Naive thymus-derived CD8-positive, alpha-beta T cell (primary cell): ENCODE results near the gene IMMP2L. TPM values are rescaled to one million over a fixed set of nuclear protein-coding genes. Genes with fewer than 3 reads are reported as not detected.

Experiments
- ATAC-seq, 2 donors: fragments of 150-1000 bp; cut with Tn5 transposase in 1 of 2; sonication (Bioruptor Pico), chemical (Tn5 transposase) in 1 of 2; 1 replicate in 1 of 2; 2 replicates in 1 of 2; pipeline ENCODE4 v1.10.0; 2021; ENCODE audit warnings: mild to moderate bottlenecking in 2 of 2, moderate library complexity in 2 of 2
- POLR2A ChIA-PET: fragments of 350-600 bp; sonication (Branson Sonifier 250); formaldehyde crosslinking; loops from one replicate; lab custom pipeline; 2021; ENCODE audit warnings: antibody characterized with exemption; lab: Charles Lee
- DNase-seq, 10 donors: peaks; one replicate each; pipeline versions ENCODE4 v3.0.0 to v3.0.0-alpha.2; 2020 to 2022
- H3K27ac Mint-ChIP-seq, 10 donors: one replicate each; pipeline ENCODE4 v1.8.0; 2020 to 2022; ENCODE audit warnings: mild to moderate bottlenecking in 10 of 10, mixed read lengths in 10 of 10, moderate library complexity in 4 of 10, inconsistent platforms in 1 of 10
- H3K27me3 Mint-ChIP-seq, 5 donors: one replicate each; pipeline ENCODE4 v1.8.0; 2021 to 2022; ENCODE audit warnings: mixed read lengths in 5 of 5
- H3K36me3 Mint-ChIP-seq, 3 donors: one replicate each; pipeline ENCODE4 v1.8.0; 2020 to 2022; ENCODE audit warnings: mixed read lengths in 3 of 3, mild to moderate bottlenecking in 2 of 3, inconsistent platforms in 1 of 3
- H3K4me1 Mint-ChIP-seq, 4 donors: one replicate each; pipeline ENCODE4 v1.8.0; 2021 to 2022; ENCODE audit warnings: mixed read lengths in 4 of 4
- H3K4me3 Mint-ChIP-seq, 10 donors: one replicate each; pipeline ENCODE4 v1.8.0; 2020 to 2022; ENCODE audit warnings: mild to moderate bottlenecking in 10 of 10, mixed read lengths in 10 of 10, moderate library complexity in 6 of 10, inconsistent platforms in 1 of 10
- H3K9me3 Mint-ChIP-seq, 9 donors: one replicate each; pipeline ENCODE4 v1.8.0; 2020 to 2022; ENCODE audit warnings: mixed read lengths in 9 of 9, mild to moderate bottlenecking in 3 of 9, inconsistent platforms in 1 of 9, moderate library complexity in 1 of 9
- polyA plus RNA-seq, 3 donors: library from polyadenylated mRNA; unstranded; fragments of 300-500 nt; fragmentation: Illumina TruSeq; gene quantifications; one replicate each; pipeline ENCODE4 v1.2.3, GENCODE V29; 2021
- total RNA-seq, 8 experiments: library from RNA in 2 of 8; stranded (reverse) in 2 of 8; gene quantifications; one replicate each; pipeline ENCODE4 v1.2.3 and lab custom pipeline; 2021 to 2026

Gene IMMP2L
- total and polyA plus RNA-seq, 5 experiments from 2014 or later: 17.1 to 29.1 (median 19.6) TPM

- H3K27ac Mint-ChIP-seq: peak overlapping the region; percentile 86 to 97 (median 92)
- peaks cover 0 to 7% (median 0%) of the 10 kb centered on the region in 9 donors for H3K9me3 Mint-ChIP-seq
- POLR2A ChIA-PET: interaction anchor here (0.6 to 2.8 kb wide), 16 partner anchors 11 to 62 kb away, joined by 3 to 23 read pairs (median 4); no protein-coding TSS in a partner anchor
- peaks cover 32 to 62% (median 50%) of the 10 kb centered on the region in 4 donors for H3K4me1 Mint-ChIP-seq
- H3K27me3 Mint-ChIP-seq: no peaks in the 10 kb centered on the region
- DNase-seq (peak in 8 of 10 donors; percentile 12 to 68 (median 46)), ATAC-seq (peak in 1 of 2 donors; percentile 24)
- H3K4me3 Mint-ChIP-seq: peak overlapping the region; percentile 9 to 78 (median 69)
- no peaks in the 10 kb centered on the region for H3K36me3 Mint-ChIP-seq
Measured at GRCh38 chr7:111029574-111030251, 532.6 kb downstream of the IMMP2L start.

- POLR2A ChIA-PET: interaction anchor here (0.6 to 2.8 kb wide), 15 partner anchors 11 to 63 kb away, joined by 3 to 23 read pairs (median 3); no protein-coding TSS in a partner anchor
- Mint-ChIP-seq H3K4me1 (peaks cover 37 to 68% (median 56%) of the 10 kb centered on the region in 4 donors), H3K36me3 (no peaks in the 10 kb centered on the region), H3K9me3 (peaks cover 0 to 10% (median 0%) of the 10 kb centered on the region in 9 donors), H3K4me3 (peak overlapping the region in 8 of 10 donors; percentile 25 to 74 (median 69)), H3K27ac (peak overlapping the region; percentile 86 to 97 (median 92)), H3K27me3 (no peaks in the 10 kb centered on the region)
- DNase-seq (no peak), ATAC-seq (no peak)
Measured at GRCh38 chr7:111029141-111029572, 533.1 kb downstream of the IMMP2L start.

- POLR2A ChIA-PET: interaction anchor here (1.5 to 2.4 kb wide), 2 partner anchors 56 to 65 kb away, joined by 4 to 9 read pairs; no protein-coding TSS in a partner anchor
- peaks cover 41 to 80% (median 69%) of the 10 kb centered on the region in 4 donors for H3K4me1 Mint-ChIP-seq
- peaks cover 0 to 4% (median 3%) of the 10 kb centered on the region in 3 donors for H3K36me3 Mint-ChIP-seq
- peak overlapping the region in 9 of 10 donors; percentile 14 to 70 (median 46) for H3K4me3 Mint-ChIP-seq
- H3K9me3 Mint-ChIP-seq: peaks cover 0 to 10% (median 0%) of the 10 kb centered on the region in 9 donors
- H3K27ac Mint-ChIP-seq: peak overlapping the region; percentile 79 to 97 (median 93)
- DNase-seq: no peak
- ATAC-seq: no peak
- H3K27me3 Mint-ChIP-seq: no peaks in the 10 kb centered on the region
Measured at GRCh38 chr7:111027396-111027795, 534.9 kb downstream of the IMMP2L start.

- H3K27me3 Mint-ChIP-seq: no peaks in the 10 kb centered on the region
- H3K36me3 Mint-ChIP-seq: peaks cover 0 to 8% (median 8%) of the 10 kb centered on the region in 3 donors
- ATAC-seq: no peak
- peaks cover 0 to 10% (median under 1%) of the 10 kb centered on the region in 9 donors for H3K9me3 Mint-ChIP-seq
- peaks cover 41 to 86% (median 74%) of the 10 kb centered on the region in 4 donors for H3K4me1 Mint-ChIP-seq
- POLR2A ChIA-PET: interaction anchor here (1.1 to 2.4 kb wide), 3 partner anchors 11 to 66 kb away, joined by 3 to 9 read pairs (median 4); no protein-coding TSS in a partner anchor
- peak overlapping the region; percentile 73 to 97 (median 93) for H3K27ac Mint-ChIP-seq
- H3K4me3 Mint-ChIP-seq: peak overlapping the region in 7 of 10 donors; percentile 30 to 72 (median 58)
- no peak for DNase-seq
Measured at GRCh38 chr7:111026806-111027205, 535.5 kb downstream of the IMMP2L start.

- peak overlapping the region in 7 of 10 donors; percentile 26 to 72 (median 46) for H3K4me3 Mint-ChIP-seq
- peak overlapping the region; percentile 34 to 97 (median 93) for H3K27ac Mint-ChIP-seq
- POLR2A ChIA-PET: interaction anchor here (1.1 to 2.4 kb wide), 2 partner anchors 11 to 57 kb away, joined by 3 to 9 read pairs; no protein-coding TSS in a partner anchor
- ATAC-seq (no peak), DNase-seq (no peak)
- peaks cover 43 to 91% (median 78%) of the 10 kb centered on the region in 4 donors for H3K4me1 Mint-ChIP-seq
- H3K9me3 Mint-ChIP-seq: peaks cover 0 to 10% (median 1%) of the 10 kb centered on the region in 9 donors
- H3K36me3 Mint-ChIP-seq: peaks cover 0 to 11% (median 9%) of the 10 kb centered on the region in 3 donors
- H3K27me3 Mint-ChIP-seq: no peaks in the 10 kb centered on the region
Measured at GRCh38 chr7:111026343-111026742, 535.9 kb downstream of the IMMP2L start.

- Mint-ChIP-seq H3K27me3 (no peaks in the 10 kb centered on the region), H3K4me3 (peak overlapping the region in 9 of 10 donors; percentile 30 to 68 (median 60)), H3K27ac (peak overlapping the region; percentile 85 to 97 (median 94)), H3K9me3 (peaks cover 0 to 10% (median 2%) of the 10 kb centered on the region in 9 donors), H3K4me1 (peaks cover 43 to 91% (median 85%) of the 10 kb centered on the region in 4 donors), H3K36me3 (peaks cover 0 to 14% (median 11%) of the 10 kb centered on the region in 3 donors)
- ATAC-seq: peak; percentile 92 to 98
- peak in 9 of 10 donors; percentile 11 to 87 (median 66) for DNase-seq
- POLR2A ChIA-PET: interaction anchor here (0.8 to 2.2 kb wide), 7 partner anchors 11 to 96 kb away, joined by 3 to 10 read pairs (median 7); partner anchors contain the start of gene LRRN3
Measured at GRCh38 chr7:111025006-111025405, 537.3 kb downstream of the IMMP2L start.

- POLR2A ChIA-PET: interaction anchor here (1.0 to 2.6 kb wide), 6 partner anchors 10 to 78 kb away, joined by 3 to 8 read pairs (median 4); partner anchors contain the start of gene LRRN3
- no peaks in the 10 kb centered on the region for H3K27me3 Mint-ChIP-seq
- peak; percentile 66 to 78 for ATAC-seq
- peaks cover 42 to 84% (median 78%) of the 10 kb centered on the region in 4 donors for H3K4me1 Mint-ChIP-seq
- H3K36me3 Mint-ChIP-seq: peaks cover 0 to 14% (median 11%) of the 10 kb centered on the region in 3 donors
- peak overlapping the region; percentile 31 to 84 (median 62) for H3K4me3 Mint-ChIP-seq
- DNase-seq: peak in 4 of 10 donors; percentile 10 to 63 (median 22)
- peaks cover 0 to 8% (median 2%) of the 10 kb centered on the region in 9 donors for H3K9me3 Mint-ChIP-seq
- H3K27ac Mint-ChIP-seq: peak overlapping the region; percentile 70 to 96 (median 89)
Measured at GRCh38 chr7:111018960-111019736, 543.1 kb downstream of the IMMP2L start.

GRCh38 chr7:111018447-111018846, 543.8 kb downstream of the IMMP2L start:
- peaks cover 0 to 8% (median 2%) of the 10 kb centered on the region in 9 donors for H3K9me3 Mint-ChIP-seq
- H3K4me3 Mint-ChIP-seq: peak overlapping the region in 6 of 10 donors; percentile 4 to 73 (median 31)

GRCh38 chr7:111014079-111014478, 548.2 kb downstream of the IMMP2L start:
- ATAC-seq (no peak), DNase-seq (no peak)
- H3K27ac Mint-ChIP-seq: peak overlapping the region in 9 of 10 donors; percentile 82 to 94 (median 90)
- no peaks in the 10 kb centered on the region for H3K36me3 Mint-ChIP-seq
- peak overlapping the region in 7 of 10 donors; percentile 3 to 81 (median 34) for H3K4me3 Mint-ChIP-seq
- peaks cover 0 to 1% (median 0%) of the 10 kb centered on the region in 9 donors for H3K9me3 Mint-ChIP-seq
- no peaks in the 10 kb centered on the region for H3K27me3 Mint-ChIP-seq
- POLR2A ChIA-PET: interaction anchor here (0.7 to 5.8 kb wide), 8 partner anchors 8 to 80 kb away, joined by 3 to 23 read pairs (median 8); no protein-coding TSS in a partner anchor
- peaks cover 38 to 83% (median 80%) of the 10 kb centered on the region in 4 donors for H3K4me1 Mint-ChIP-seq

More at GRCh38 chr7:111018447-111018846, 543.8 kb downstream of the IMMP2L start:
- POLR2A ChIA-PET: interaction anchor here (0.7 to 2.6 kb wide), 6 partner anchors 10 to 79 kb away, joined by 3 to 8 read pairs (median 4); partner anchors contain the start of gene LRRN3
- Mint-ChIP-seq H3K27me3 (no peaks in the 10 kb centered on the region), H3K27ac (peak overlapping the region; percentile 40 to 93 (median 88)), H3K4me1 (peaks cover 42 to 83% (median 79%) of the 10 kb centered on the region in 4 donors), H3K36me3 (peaks cover 0 to 14% (median 11%) of the 10 kb centered on the region in 3 donors)
- ATAC-seq: peak in 1 of 2 donors; percentile 32
- no peak for DNase-seq

- POLR2A ChIA-PET: interaction anchor here (0.7 to 5.8 kb wide), 12 partner anchors 9 to 86 kb away, joined by 3 to 23 read pairs (median 6); no protein-coding TSS in a partner anchor
- Mint-ChIP-seq H3K4me1 (peaks cover 32 to 74% (median 70%) of the 10 kb centered on the region in 4 donors), H3K9me3 (peaks cover 0 to 1% (median 0%) of the 10 kb centered on the region in 9 donors), H3K27ac (peak overlapping the region in 9 of 10 donors; percentile 87 to 94 (median 90)), H3K27me3 (no peaks in the 10 kb centered on the region), H3K36me3 (no peaks in the 10 kb centered on the region), H3K4me3 (peak overlapping the region; percentile 63 to 87 (median 80))
- peak; percentile 83 to 88 for ATAC-seq
- DNase-seq: peak in 9 of 10 donors; percentile 19 to 75 (median 42)
Measured at GRCh38 chr7:111012799-111013675, 549.3 kb downstream of the IMMP2L start.
